Endothelial cell of umbilical vein (primary cell): ENCODE data around the gene SERPINB3. TPM values are rescaled to one million over a fixed set of nuclear protein-coding genes. Genes with fewer than 3 reads are reported as not detected.

Experiments
- BruUV-seq: library from RNA; stranded (reverse); fragments of 400-500 nt; replicated peaks from 2 replicates; lab custom pipeline; 2021; lab: Mats Ljungman, UMichigan
- CTCF ChIA-PET: fragments of 300-600, 350-600 bp; sonication (Branson Sonifier 250); formaldehyde crosslinking; loops from one replicate; lab custom pipeline; 2021; ENCODE audit warnings: antibody characterized with exemption, inconsistent platforms; lab: Charles Lee
- POLR2A ChIA-PET: fragments of 300-600, 350-600 bp; sonication (Branson Sonifier 250); formaldehyde crosslinking; loops from one replicate; lab custom pipeline; 2021; ENCODE audit warnings: antibody characterized with exemption, inconsistent platforms; lab: Charles Lee
- DNase-seq: peaks from one replicate; pipeline ENCODE4 v3.0.0-alpha.2; 2011; ENCODE audit warnings: low read depth, low spot score
- FAIRE-seq: peaks from 2 replicates; lab custom pipeline; 2011; peaks lifted over from hg19 to GRCh38; lab: Jason Lieb, UNC
- H2AFZ ChIP-seq: 2 replicates; pipeline ENCODE4 v1.6.0; 2012; ENCODE audit warnings: low read depth, low read length, control low read depth, inconsistent platforms
- H3K27ac ChIP-seq: 2 replicates; pipeline ENCODE4 v1.5.1; 2011; ENCODE audit warnings: low read depth, mild to moderate bottlenecking, control low read depth, low read length, moderate library complexity; ENCODE audit not compliant: insufficient read depth
- H3K27me3 ChIP-seq, 2 experiments: 2 replicates each; pipeline versions ENCODE4 v1.6.0 to v1.6.1; 2011; ENCODE audit warnings: low read length in 2 of 2, mixed read lengths in 1 of 2; ENCODE audit not compliant: control insufficient read depth in 2 of 2, insufficient read depth in 2 of 2
- H3K36me3 ChIP-seq, 2 experiments: 2 replicates in 1 of 2; 3 replicates in 1 of 2; pipeline ENCODE4 v1.5.1; 2011; ENCODE audit warnings: low read length in 2 of 2, mild to moderate bottlenecking in 1 of 2, moderate library complexity in 1 of 2; ENCODE audit not compliant: control insufficient read depth in 2 of 2, insufficient read depth in 2 of 2; ENCODE audit errors: extremely low read depth in 1 of 2
- H3K4me1 ChIP-seq: 3 replicates; pipeline ENCODE4 v1.5.1; 2011; ENCODE audit warnings: mild to moderate bottlenecking, low read length; ENCODE audit not compliant: control insufficient read depth, insufficient read depth; ENCODE audit errors: extremely low read depth
- H3K4me2 ChIP-seq: 2 replicates; pipeline ENCODE4 v1.6.1; 2011; ENCODE audit warnings: low read length, control low read depth, mixed read lengths; ENCODE audit not compliant: insufficient read depth
- H3K4me3 ChIP-seq, 3 experiments: fragments of 200-600 bp in 1 of 3; sonication (generic), shearing (Covaris generic) in 1 of 3; replicated peaks in 1 of 3; 2 replicates each; pipeline ENCODE4 v1.5.1; 2011 to 2016; ENCODE audit warnings: control low read depth in 3 of 3, low read length in 3 of 3, mild to moderate bottlenecking in 2 of 3, inconsistent platforms in 1 of 3, low read depth in 1 of 3, moderate library complexity in 1 of 3; ENCODE audit not compliant: insufficient read depth in 1 of 3
- H3K79me2 ChIP-seq: 2 replicates; pipeline ENCODE4 v1.6.0; 2012; ENCODE audit warnings: low read length, inconsistent platforms; ENCODE audit not compliant: control insufficient read depth, insufficient read depth
- H3K9ac ChIP-seq: replicated peaks from 2 replicates; pipeline ENCODE3; 2011; ENCODE audit warnings: low read length, control low read depth; ENCODE audit not compliant: insufficient read depth; ENCODE audit errors: extremely low read depth
- H3K9me1 ChIP-seq: replicated peaks from 3 replicates; pipeline ENCODE4 v1.6.0; 2011; ENCODE audit warnings: mild to moderate bottlenecking, low read length; ENCODE audit not compliant: control insufficient read depth, insufficient read depth; ENCODE audit errors: extremely low read depth
- H3K9me3 ChIP-seq: replicated peaks from 2 replicates; pipeline ENCODE4 v1.5.1; 2012; ENCODE audit warnings: low read length, inconsistent platforms; ENCODE audit not compliant: control insufficient read depth, insufficient read depth
- H4K20me1 ChIP-seq: replicated peaks from 2 replicates; pipeline ENCODE3; 2011; ENCODE audit warnings: mild to moderate bottlenecking, low read length; ENCODE audit not compliant: control insufficient read depth, insufficient read depth; ENCODE audit errors: extremely low read depth
- CTCF ChIP-seq, 2 donors: IDR thresholded peaks; 1 replicate in 1 of 2; 2 replicates in 1 of 2; pipeline ENCODE4 v1.5.1; 2011; ENCODE audit warnings: low read length in 2 of 2, mild to moderate bottlenecking in 2 of 2, moderate library complexity in 2 of 2, control low read depth in 1 of 2, inconsistent platforms in 1 of 2, low read depth in 1 of 2; ENCODE audit not compliant: insufficient read depth in 1 of 2; ENCODE audit errors: extremely low read depth in 1 of 2
- EZH2 ChIP-seq: IDR thresholded peaks from 2 replicates; pipeline ENCODE4 v1.6.1; 2012; ENCODE audit warnings: borderline replicate concordance, low read depth, mild to moderate bottlenecking, moderate library complexity, low read length, inconsistent platforms; ENCODE audit not compliant: severe bottlenecking
- FOS ChIP-seq: IDR thresholded peaks from 2 replicates; pipeline ENCODE4 v1.6.1; 2011; ENCODE audit warnings: mild to moderate bottlenecking, low read length, moderate library complexity, borderline replicate concordance; ENCODE audit not compliant: insufficient read depth
- GATA2 ChIP-seq: IDR thresholded peaks from 2 replicates; pipeline ENCODE4 v1.7.0; 2011; ENCODE audit warnings: low read depth, mild to moderate bottlenecking, moderate library complexity, mixed read lengths, low read length; ENCODE audit not compliant: insufficient read length, insufficient read depth
- JUN ChIP-seq: IDR thresholded peaks from 2 replicates; pipeline ENCODE4 v1.6.1; 2011; ENCODE audit warnings: borderline replicate concordance, low read depth; ENCODE audit not compliant: insufficient read length, insufficient read depth
- MAX ChIP-seq: IDR thresholded peaks from 2 replicates; pipeline ENCODE4 v1.6.1; 2011; ENCODE audit not compliant: insufficient read depth, insufficient read length
- MYC ChIP-seq: IDR thresholded peaks from one replicate; pipeline ENCODE4 v1.6.1; 2011; ENCODE audit warnings: mild to moderate bottlenecking, low read depth, low read length
- POLR2A ChIP-seq: IDR thresholded peaks from 2 replicates; pipeline ENCODE4 v1.6.1; 2012; ENCODE audit warnings: low read depth, mild to moderate bottlenecking, control low read depth, low read length
- POLR2AphosphoS5 ChIP-seq: IDR thresholded peaks from 2 replicates; pipeline ENCODE4 v1.6.1; 2012; ENCODE audit warnings: low read depth, mild to moderate bottlenecking, control low read depth, low read length, moderate library complexity; ENCODE audit not compliant: insufficient read depth
- dilution Hi-C: fragments of 300-500 bp; cut with MboI; formaldehyde crosslinking; loops from one replicate; pipeline ENCODE4 v1.15.0; 2019; ENCODE audit warnings: low sequenced_read_pairs; ENCODE audit not compliant: extremely low pct_ligation_motif_present
- intact Hi-C: fragments of 100-400 bp; cut with micrococcal nuclease; formaldehyde crosslinking; loops from one replicate; pipeline ENCODE4 v1.10.0; 2022
- polyA plus RNA-seq, 4 experiments: library from polyadenylated mRNA; depleted of rRNA in 3 of 4; stranded (reverse) in 3 of 4; unstranded in 1 of 4; fragments of >200 nt; gene quantifications; 2 replicates each; pipeline versions ENCODE4 v1.2.1 to v1.2.3, GENCODE V29; 2011 to 2012; ENCODE audit warnings: missing spikeins in 1 of 4
- total RNA-seq: library from RNA; stranded (reverse); gene quantifications from 2 replicates; pipeline ENCODE4 v1.2.3, GENCODE V29; 2021

SERPINB3 gene
- total and polyA plus RNA-seq, 2 donors (not counting 3 experiments of a cell fraction or from before 2014, with no cell fraction given) = not detected

DNA sequence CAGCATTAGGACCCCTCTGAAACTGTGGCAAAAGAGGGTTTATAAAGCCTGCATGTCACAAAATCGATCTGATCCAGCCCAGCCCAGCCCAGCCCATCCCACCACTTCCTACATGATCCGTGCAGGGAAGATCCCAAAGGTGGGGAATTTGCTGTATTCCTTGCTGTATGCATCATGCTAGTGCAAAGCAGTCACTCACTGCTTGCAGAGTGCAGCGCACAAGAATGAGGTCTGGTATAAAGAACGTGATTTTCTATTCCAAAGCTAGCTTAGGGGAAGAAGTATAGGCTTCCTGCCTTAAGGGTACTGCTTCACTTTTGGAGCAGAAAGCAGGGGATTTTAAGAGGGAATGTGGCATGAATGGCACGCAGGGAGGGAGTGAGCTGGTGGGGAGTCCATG, 22.2 kb upstream of the SERPINB3 start:
- BruUV-seq = no TSS peak
- POLR2A ChIA-PET = no interaction called here

More for the DNA sequence above, 22.2 kb upstream of the SERPINB3 start:
- Histone ChIP-seq H3K27me3 (no peaks in the 10 kb centered on the region), H3K36me3 (no peaks in the 10 kb centered on the region), H3K4me3 (no peak overlapping the region), H3K4me2 (no peak overlapping the region), H3K27ac (no peak overlapping the region), H3K9me1 (no peaks in the 10 kb centered on the region), H3K9me3 (no peaks in the 10 kb centered on the region), H3K79me2 (no peaks in the 10 kb centered on the region), H3K4me1 (no peaks in the 10 kb centered on the region), H2AFZ (no peak overlapping the region), H3K9ac (no peak overlapping the region), H4K20me1 (no peaks in the 10 kb centered on the region)
- CTCF ChIA-PET = no interaction called here
- intact Hi-C loops (no loop called here), dilution Hi-C loops (no loop called here)
- FAIRE-seq (no peak), DNase-seq (no peak)
- TF ChIP-seq POLR2A (no peak), MAX (no peak), FOS (no peak), EZH2 (no peak), CTCF (IDR thresholded peaks at IDR 0.05; ENCODE audit: extremely low read depth in 1 of 2, insufficient read depth in 1 of 2, low read depth in 1 of 2, low read length in 2 of 2) (no peak), JUN (no peak), MYC (no peak), GATA2 (no peak), POLR2AphosphoS5 (no peak)
